Measurements from ENCODE around the gene FOSL2. TPM values are rescaled to one million over a fixed set of nuclear protein-coding genes. Genes with fewer than 3 reads are reported as not detected.

FOSL2 gene
- total and polyA plus RNA-seq, 8 donors, result 11.7 to 114 (median 15.1) TPM

DNA sequence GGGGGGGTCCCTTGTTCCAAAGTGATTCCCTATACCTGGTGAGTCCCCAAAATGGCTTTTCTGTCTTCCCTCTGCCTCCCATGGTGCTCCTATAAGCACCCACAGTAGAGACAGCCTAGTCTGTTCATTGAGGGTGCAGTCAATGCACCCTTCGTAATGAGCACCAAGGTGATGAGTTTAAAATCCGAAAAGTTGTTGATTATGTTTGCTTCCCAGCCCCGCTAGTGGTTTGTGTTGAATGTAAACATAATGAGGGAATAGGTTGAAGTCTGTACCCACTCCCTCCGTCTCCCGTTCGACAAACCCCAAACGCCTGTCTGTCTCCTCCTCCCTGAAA is 2.3 kb downstream of the FOSL2 start:
- Histone ChIP-seq H3K4me1 (peaks cover 17 to 52% of the 10 kb centered on the region in 2 donors), H3K9me3 (no peaks in the 10 kb centered on the region), H3K4me3 (peak overlapping the region; percentile 72 to 93), H3K36me3 (peaks cover 0 to 25% of the 10 kb centered on the region in 2 donors), H3K27ac (peak overlapping the region; percentile 99 to 100), H3K27me3 (no peaks in the 10 kb centered on the region)
- TF ChIP-seq, protein P1, sequence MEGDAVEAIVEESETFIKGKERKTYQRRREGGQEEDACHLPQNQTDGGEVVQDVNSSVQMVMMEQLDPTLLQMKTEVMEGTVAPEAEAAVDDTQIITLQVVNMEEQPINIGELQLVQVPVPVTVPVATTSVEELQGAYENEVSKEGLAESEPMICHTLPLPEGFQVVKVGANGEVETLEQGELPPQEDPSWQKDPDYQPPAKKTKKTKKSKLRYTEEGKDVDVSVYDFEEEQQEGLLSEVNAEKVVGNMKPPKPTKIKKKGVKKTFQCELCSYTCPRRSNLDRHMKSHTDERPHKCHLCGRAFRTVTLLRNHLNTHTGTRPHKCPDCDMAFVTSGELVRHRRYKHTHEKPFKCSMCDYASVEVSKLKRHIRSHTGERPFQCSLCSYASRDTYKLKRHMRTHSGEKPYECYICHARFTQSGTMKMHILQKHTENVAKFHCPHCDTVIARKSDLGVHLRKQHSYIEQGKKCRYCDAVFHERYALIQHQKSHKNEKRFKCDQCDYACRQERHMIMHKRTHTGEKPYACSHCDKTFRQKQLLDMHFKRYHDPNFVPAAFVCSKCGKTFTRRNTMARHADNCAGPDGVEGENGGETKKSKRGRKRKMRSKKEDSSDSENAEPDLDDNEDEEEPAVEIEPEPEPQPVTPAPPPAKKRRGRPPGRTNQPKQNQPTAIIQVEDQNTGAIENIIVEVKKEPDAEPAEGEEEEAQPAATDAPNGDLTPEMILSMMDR (IDR thresholded peaks at IDR 0.05), result no peak
- no peak for DNase-seq
- no peak for ATAC-seq
- intact Hi-C loops (cut with DNase I), result loop anchor here in 1 of 2 donors (10.0 kb wide), 1 partner anchor 690 kb away; no protein-coding TSS in a partner anchor

DNA sequence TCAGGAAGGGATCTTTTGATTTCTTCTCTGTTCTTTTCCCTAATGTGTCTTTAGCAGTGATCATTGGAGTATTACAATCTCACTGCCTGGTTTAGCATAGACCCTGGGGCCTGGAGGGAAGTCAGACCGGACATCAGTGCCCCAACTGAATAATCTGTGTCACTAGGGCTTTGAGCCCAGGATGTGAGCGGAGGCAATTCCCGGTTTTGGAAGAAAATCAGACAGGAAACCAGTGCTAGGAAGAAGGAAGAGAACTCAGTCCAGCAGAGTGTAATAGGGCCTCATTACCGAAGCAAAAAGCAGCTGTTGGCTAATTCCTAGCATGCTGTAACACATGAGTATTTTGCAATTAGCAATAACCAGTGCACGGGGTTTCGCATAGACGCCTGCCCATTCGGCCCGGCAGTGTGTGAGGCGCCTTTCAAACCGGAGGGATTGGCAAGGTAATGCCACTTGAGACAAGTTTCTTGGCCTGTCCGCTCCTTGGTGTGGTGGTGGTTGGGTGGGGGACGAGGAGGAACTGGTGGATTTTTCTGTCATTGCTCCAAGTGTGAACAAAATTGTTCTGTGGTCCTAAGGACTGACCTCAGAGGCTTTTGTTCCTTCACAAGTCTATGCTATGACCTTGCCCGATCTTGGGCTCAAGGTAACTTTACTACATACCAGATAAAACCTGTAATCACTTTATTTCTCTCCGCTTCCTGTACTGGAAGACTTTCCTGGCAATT is 2.8 kb downstream of the FOSL2 start:
- Histone ChIP-seq H3K27me3 (no peaks in the 10 kb centered on the region), H3K9me3 (no peaks in the 10 kb centered on the region), H3K36me3 (peaks cover 0 to 30% of the 10 kb centered on the region in 2 donors), H3K4me3 (peak overlapping the region; percentile 72 to 93), H3K4me1 (peaks cover 20 to 55% of the 10 kb centered on the region in 2 donors), H3K27ac (peak overlapping the region; percentile 99 to 100)
- DNase-seq (peak; percentile 67 to 84 (median 81)), ATAC-seq (peak; percentile 2)
- TF ChIP-seq, protein P1 (IDR thresholded peaks at IDR 0.05), result no peak
- intact Hi-C loops (cut with DNase I), result loop anchor here in 1 of 2 donors (10.0 kb wide), 1 partner anchor 691 kb away; no protein-coding TSS in a partner anchor

DNA sequence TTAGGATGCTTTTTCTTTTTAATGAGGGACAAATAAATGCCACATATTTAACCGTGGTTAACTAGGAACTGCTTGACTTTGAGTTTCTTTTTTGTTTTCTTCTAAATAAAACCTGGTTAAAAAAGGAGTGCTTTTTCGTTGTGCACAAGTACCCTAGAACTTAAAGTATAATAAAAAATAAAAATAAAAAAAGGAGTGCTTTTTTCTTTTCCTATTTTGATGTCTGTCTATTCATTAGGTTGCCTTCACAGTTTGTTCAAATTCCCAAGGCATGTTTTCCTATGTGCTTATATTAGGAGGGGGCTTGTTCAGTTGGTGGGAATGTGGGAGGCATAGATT is 4.4 kb downstream of the FOSL2 start:
- H3K9me3 ChIP-seq, result no peaks in the 10 kb centered on the region
- peak overlapping the region; percentile 15 to 93 for H3K4me3 ChIP-seq
- no peak for ATAC-seq
- H3K36me3 ChIP-seq, result peaks cover 0 to 45% of the 10 kb centered on the region in 2 donors
- H3K27me3 ChIP-seq, result no peaks in the 10 kb centered on the region
- intact Hi-C loops (cut with DNase I), result loop anchor here in 1 of 2 donors (10.0 kb wide), 1 partner anchor 692 kb away; no protein-coding TSS in a partner anchor
- H3K27ac ChIP-seq, result peak overlapping the region; percentile 99 to 100
- peaks cover 25 to 60% of the 10 kb centered on the region in 2 donors for H3K4me1 ChIP-seq
- no peak for DNase-seq
- TF ChIP-seq, protein P1 (IDR thresholded peaks at IDR 0.05), result no peak

DNA sequence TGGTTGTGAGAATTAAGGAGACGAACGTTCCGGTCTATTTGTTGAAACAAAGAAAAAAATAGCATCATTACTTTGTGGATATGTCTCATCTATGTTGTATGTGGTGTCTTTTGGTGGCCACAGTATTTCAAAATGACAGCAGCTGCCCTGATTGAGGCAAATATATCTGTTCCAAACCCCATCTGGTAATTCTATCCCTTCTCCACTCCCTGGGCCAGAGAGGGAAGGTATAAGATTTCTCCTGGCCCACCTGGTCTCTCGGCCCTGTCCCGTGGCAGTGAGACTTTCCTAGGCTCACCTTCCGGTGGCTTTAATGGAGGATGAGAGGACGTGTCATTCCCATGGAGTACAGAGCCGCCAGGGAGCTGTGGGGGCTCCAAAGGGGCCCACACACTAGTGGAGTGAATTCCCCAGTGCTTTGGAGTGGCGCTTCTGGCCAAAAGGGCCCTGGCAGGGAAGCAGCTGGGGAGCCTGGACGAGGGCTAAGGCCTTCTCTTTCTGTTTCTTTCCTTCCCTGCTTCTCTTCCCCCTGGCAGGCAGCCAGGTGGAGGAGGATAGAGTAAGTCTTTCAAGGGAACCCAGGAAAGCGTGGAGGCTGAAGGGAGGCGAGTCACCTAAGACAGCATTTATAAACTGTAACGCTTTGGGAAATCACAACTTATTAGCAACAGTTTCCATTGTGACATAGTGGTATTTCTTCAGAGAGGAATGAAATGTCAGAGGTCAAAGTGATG is 5.6 kb downstream of the FOSL2 start:
- DNase-seq, result peak in 1 of 4 donors; percentile 59
- Histone ChIP-seq H3K36me3 (peaks cover 0 to 57% of the 10 kb centered on the region in 2 donors), H3K4me1 (peaks cover 25 to 72% of the 10 kb centered on the region in 2 donors), H3K27ac (peak overlapping the region; percentile 99 to 100), H3K4me3 (peak overlapping the region in 1 of 2 donors; percentile 93), H3K9me3 (no peaks in the 10 kb centered on the region), H3K27me3 (no peaks in the 10 kb centered on the region)
- ATAC-seq, result no peak
- TF ChIP-seq, protein P1 (IDR thresholded peaks at IDR 0.05), result no peak
- intact Hi-C loops (cut with DNase I), result loop anchor here in 1 of 2 donors (10.0 kb wide), 1 partner anchor 693 kb away; no protein-coding TSS in a partner anchor

DNA sequence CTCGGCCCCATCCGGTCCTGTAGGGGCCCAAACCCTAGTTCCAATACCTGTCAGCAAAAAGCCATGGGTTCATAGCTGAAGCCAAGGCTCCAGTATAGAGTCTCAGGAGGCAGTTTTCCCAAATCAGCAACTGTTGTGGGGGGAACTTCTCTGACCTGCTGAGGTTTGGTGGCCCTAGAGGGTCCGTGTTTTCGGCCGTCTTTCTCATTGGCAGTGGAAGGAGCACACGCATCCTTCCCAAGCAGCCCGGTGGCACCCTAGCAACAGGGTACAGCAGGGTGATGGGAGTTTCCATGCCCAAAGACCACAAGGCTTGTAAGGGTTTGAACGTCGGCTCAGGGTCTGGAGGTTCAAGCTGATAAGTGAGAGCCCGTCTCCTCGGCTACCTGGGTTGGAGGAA is 6.6 kb downstream of the FOSL2 start:
- peak overlapping the region; percentile 99 to 100 for H3K27ac ChIP-seq
- ATAC-seq, result no peak
- H3K4me3 ChIP-seq, result peak overlapping the region in 1 of 2 donors; percentile 93
- H3K9me3 ChIP-seq, result no peaks in the 10 kb centered on the region
- peak in 1 of 4 donors; percentile 28 for DNase-seq
- peaks cover 0 to 67% of the 10 kb centered on the region in 2 donors for H3K36me3 ChIP-seq
- no peaks in the 10 kb centered on the region for H3K27me3 ChIP-seq
- intact Hi-C loops (cut with DNase I), result loop anchor here in 1 of 2 donors (10.0 kb wide), 1 partner anchor 694 kb away; no protein-coding TSS in a partner anchor
- TF ChIP-seq, protein P1 (IDR thresholded peaks at IDR 0.05), result no peak
- H3K4me1 ChIP-seq, result peaks cover 25 to 83% of the 10 kb centered on the region in 2 donors

All from left lung (tissue), 10 donors.